Muscle layer of colon (tissue), 2 donors: ENCODE measurements around the gene SERPIND1.
"Not testable (repeated sequence)": the region's sequence is repeated elsewhere in the genome, so short reads cannot be mapped to it uniquely, and the experiment has no call there.

Experiments
- H3K27ac ChIP-seq: one replicate; pipeline ENCODE4 v1.7.0; 2013; ENCODE audit warnings: low read depth, mild to moderate bottlenecking, low read length, moderate library complexity
- H3K27me3 ChIP-seq, 2 donors: one replicate each; pipeline ENCODE4 v1.7.0; 2013; ENCODE audit warnings: low read length in 2 of 2, mild to moderate bottlenecking in 2 of 2; ENCODE audit not compliant: insufficient read depth in 2 of 2, control insufficient read depth in 1 of 2
- H3K36me3 ChIP-seq: one replicate; pipeline ENCODE4 v1.7.0; 2013; ENCODE audit warnings: mild to moderate bottlenecking, low read length; ENCODE audit not compliant: insufficient read depth
- H3K4me1 ChIP-seq: one replicate; pipeline ENCODE4 v1.7.0; 2013; ENCODE audit warnings: mild to moderate bottlenecking, low read length; ENCODE audit not compliant: insufficient read depth
- H3K4me3 ChIP-seq, 2 donors: one replicate each; pipeline ENCODE4 v1.7.0; 2013; ENCODE audit warnings: low read length in 2 of 2, low read depth in 1 of 2, mild to moderate bottlenecking in 1 of 2, moderate library complexity in 1 of 2
- H3K9ac ChIP-seq: one replicate; pipeline ENCODE4 v1.7.0; 2013; ENCODE audit warnings: low read length
- H3K9me3 ChIP-seq: one replicate; pipeline ENCODE4 v1.7.0; 2013; ENCODE audit warnings: mild to moderate bottlenecking, low read length
- donor health status: abdominal sarcoma.
- donor health status: Adenocarcinoma of cecum.

SERPIND1 gene

DNA sequence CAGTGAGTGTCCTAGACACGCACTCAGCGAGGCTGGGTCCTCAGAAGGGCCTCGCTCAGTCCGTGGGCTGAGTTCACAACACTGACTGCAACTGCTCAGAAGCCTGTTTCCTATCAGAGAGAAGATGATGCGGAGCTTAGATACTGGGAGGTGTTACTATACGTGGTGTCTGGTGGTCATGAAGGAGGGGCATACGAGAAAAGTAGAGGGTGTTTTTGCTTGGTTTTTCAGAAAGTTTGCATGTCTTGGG, 9.5 kb upstream of the SERPIND1 start:
- Histone ChIP-seq H3K27me3 (no peaks in the 10 kb centered on the region), H3K9ac (no peak overlapping the region), H3K9me3 (no peaks in the 10 kb centered on the region), H3K4me1 (no peaks in the 10 kb centered on the region), H3K27ac (no peak overlapping the region), H3K36me3 (peaks cover 63% of the 10 kb centered on the region), H3K4me3 (no peak overlapping the region)

- Histone ChIP-seq H3K4me3 (no peak overlapping the region), H3K27ac (no peak overlapping the region), H3K9me3 (no peaks in the 10 kb centered on the region), H3K27me3 (no peaks in the 10 kb centered on the region), H3K36me3 (peaks cover 63% of the 10 kb centered on the region), H3K9ac (no peak overlapping the region), H3K4me1 (no peaks in the 10 kb centered on the region)
Measured at GRCh38 chr22:20764729-20765128, 9.2 kb upstream of the SERPIND1 start.

- Histone ChIP-seq H3K4me3 (no peak overlapping the region), H3K27ac (no peak overlapping the region), H3K9ac (no peak overlapping the region), H3K9me3 (no peaks in the 10 kb centered on the region), H3K36me3 (peaks cover 51% of the 10 kb centered on the region), H3K27me3 (no peaks in the 10 kb centered on the region), H3K4me1 (no peaks in the 10 kb centered on the region)
Measured at GRCh38 chr22:20765938-20766337, 8.0 kb upstream of the SERPIND1 start.

DNA sequence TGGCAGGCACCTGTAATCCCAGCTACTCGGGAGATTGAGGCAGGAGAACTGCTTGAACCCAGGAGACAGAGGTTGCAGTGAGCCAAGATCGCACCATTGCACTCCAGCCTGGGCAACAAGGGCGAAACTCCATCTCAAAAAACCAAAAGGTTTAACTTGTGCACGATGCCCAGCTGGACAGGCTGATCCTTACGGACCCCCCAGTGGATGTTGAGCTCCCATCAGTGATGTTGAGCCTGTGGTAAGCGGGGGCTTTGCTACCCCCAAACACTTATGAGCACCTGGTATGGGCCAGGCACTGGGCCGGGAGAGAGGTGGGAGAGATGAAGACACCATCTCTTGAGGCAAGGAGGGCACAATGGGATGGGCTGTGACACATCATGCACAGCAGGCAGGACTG, 7.4 kb upstream of the SERPIND1 start:
- Histone ChIP-seq H3K4me1 (no peaks in the 10 kb centered on the region), H3K9me3 (no peaks in the 10 kb centered on the region), H3K9ac (no peak overlapping the region), H3K27ac (no peak overlapping the region), H3K4me3 (no peak overlapping the region), H3K36me3 (peaks cover 45% of the 10 kb centered on the region), H3K27me3 (no peaks in the 10 kb centered on the region)

- H3K27me3 ChIP-seq, H3K4me3 ChIP-seq, H3K9ac ChIP-seq, H3K9me3 ChIP-seq, H3K4me1 ChIP-seq, H3K27ac ChIP-seq: not testable (repeated sequence)
- peaks cover 22% of the 10 kb centered on the region for H3K36me3 ChIP-seq
Measured at GRCh38 chr22:20769496-20769826, 4.5 kb upstream of the SERPIND1 start.

- no peak overlapping the region for H3K9ac ChIP-seq
- no peaks in the 10 kb centered on the region for H3K4me1 ChIP-seq
- no peak overlapping the region for H3K27ac ChIP-seq
- peaks cover 6% of the 10 kb centered on the region for H3K36me3 ChIP-seq
- no peak overlapping the region for H3K4me3 ChIP-seq
- no peaks in the 10 kb centered on the region for H3K27me3 ChIP-seq
- H3K9me3 ChIP-seq = no peaks in the 10 kb centered on the region
Measured at GRCh38 chr22:20771918-20772625, 1.8 kb upstream of the SERPIND1 start.

DNA sequence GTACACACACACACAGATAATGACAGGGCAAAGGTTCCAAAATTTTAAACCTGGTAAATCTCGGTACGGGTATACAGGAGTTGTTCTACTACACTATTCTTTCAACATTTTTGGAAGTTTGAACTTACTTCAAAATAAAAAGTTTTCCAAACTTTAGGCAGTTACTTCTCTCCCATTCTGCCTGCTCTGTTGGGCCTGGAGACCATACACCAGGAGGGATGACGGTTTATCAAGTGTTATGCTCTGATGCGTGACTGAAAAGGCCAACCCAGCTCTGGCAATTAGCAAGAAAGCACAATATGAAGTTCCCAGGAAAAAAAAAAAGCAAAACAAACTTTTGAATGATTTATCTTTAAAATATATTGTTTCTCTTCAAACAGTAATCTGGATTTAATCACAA, 969 bp downstream of the SERPIND1 start:
- H3K27me3 ChIP-seq = no peaks in the 10 kb centered on the region
- H3K4me1 ChIP-seq = no peaks in the 10 kb centered on the region
- no peak overlapping the region for H3K27ac ChIP-seq
- no peak overlapping the region for H3K4me3 ChIP-seq
- no peak overlapping the region for H3K9ac ChIP-seq
- no peaks in the 10 kb centered on the region for H3K36me3 ChIP-seq
- H3K9me3 ChIP-seq = no peaks in the 10 kb centered on the region

- H3K27ac ChIP-seq = no peak overlapping the region
- no peak overlapping the region for H3K9ac ChIP-seq
- H3K27me3 ChIP-seq = no peaks in the 10 kb centered on the region
- no peaks in the 10 kb centered on the region for H3K36me3 ChIP-seq
- H3K9me3 ChIP-seq = no peaks in the 10 kb centered on the region
- no peak overlapping the region for H3K4me3 ChIP-seq
- H3K4me1 ChIP-seq = no peaks in the 10 kb centered on the region
Measured at GRCh38 chr22:20775342-20775895, 1.5 kb downstream of the SERPIND1 start.

- H3K36me3 ChIP-seq = no peaks in the 10 kb centered on the region
- no peak overlapping the region for H3K27ac ChIP-seq
- H3K9me3 ChIP-seq = no peaks in the 10 kb centered on the region
- H3K27me3 ChIP-seq = no peaks in the 10 kb centered on the region
- H3K4me1 ChIP-seq = no peaks in the 10 kb centered on the region
- H3K4me3 ChIP-seq = no peak overlapping the region
- H3K9ac ChIP-seq = no peak overlapping the region
Measured at GRCh38 chr22:20776624-20777405, 2.9 kb downstream of the SERPIND1 start.

GRCh38 chr22:20777420-20778177, 3.7 kb downstream of the SERPIND1 start:
- Histone ChIP-seq H3K36me3 (no peaks in the 10 kb centered on the region), H3K4me3 (no peak overlapping the region), H3K27me3 (no peaks in the 10 kb centered on the region), H3K27ac (no peak overlapping the region), H3K9me3 (no peaks in the 10 kb centered on the region), H3K4me1 (no peaks in the 10 kb centered on the region), H3K9ac (no peak overlapping the region)

DNA sequence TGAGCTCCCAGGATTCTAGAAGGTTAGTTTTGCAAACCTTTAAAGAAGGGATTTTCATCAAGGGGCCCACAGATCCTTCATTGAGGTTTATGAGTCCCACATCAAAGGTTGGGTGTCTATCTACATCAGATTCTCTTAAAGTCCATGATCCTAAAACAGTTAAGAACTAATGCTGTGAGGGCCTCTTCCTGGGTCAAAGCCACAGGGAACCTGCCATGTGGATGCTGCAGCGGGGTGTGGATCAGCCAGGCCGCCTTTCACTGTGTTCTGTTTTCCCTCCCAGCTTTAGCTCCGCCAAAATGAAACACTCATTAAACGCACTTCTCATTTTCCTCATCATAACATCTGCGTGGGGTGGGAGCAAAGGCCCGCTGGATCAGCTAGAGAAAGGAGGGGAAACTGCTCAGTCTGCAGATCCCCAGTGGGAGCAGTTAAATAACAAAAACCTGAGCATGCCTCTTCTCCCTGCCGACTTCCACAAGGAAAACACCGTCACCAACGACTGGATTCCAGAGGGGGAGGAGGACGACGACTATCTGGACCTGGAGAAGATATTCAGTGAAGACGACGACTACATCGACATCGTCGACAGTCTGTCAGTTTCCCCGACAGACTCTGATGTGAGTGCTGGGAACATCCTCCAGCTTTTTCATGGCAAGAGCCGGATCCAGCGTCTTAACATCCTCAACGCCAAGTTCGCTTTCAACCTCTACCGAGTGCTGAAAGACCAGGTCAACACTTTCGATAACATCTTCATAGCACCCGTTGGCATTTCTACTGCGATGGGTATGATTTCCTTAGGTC, 5.3 kb downstream of the SERPIND1 start:
- Histone ChIP-seq H3K27me3 (no peaks in the 10 kb centered on the region), H3K4me1 (no peaks in the 10 kb centered on the region), H3K4me3 (no peak overlapping the region), H3K9ac (no peak overlapping the region), H3K27ac (no peak overlapping the region), H3K36me3 (no peaks in the 10 kb centered on the region), H3K9me3 (no peaks in the 10 kb centered on the region)
